Liver (tissue), 9 donors: Measurements from ENCODE around the gene NTNG2. TPM values are rescaled to one million over a fixed set of nuclear protein-coding genes. Genes with fewer than 3 reads are reported as not detected.

Experiments used
- DNase-seq: peaks from one replicate; pipeline ENCODE4 v3.0.0-alpha.2; 2017; ENCODE audit warnings: low spot score
- H3K27ac ChIP-seq, 2 donors: one replicate each; pipeline ENCODE4 v1.7.0; 2013; ENCODE audit warnings: inconsistent platforms in 2 of 2, low read length in 2 of 2, control low read depth in 1 of 2, low read depth in 1 of 2, mild to moderate bottlenecking in 1 of 2
- H3K27me3 ChIP-seq, 4 donors: one replicate each; pipeline versions ENCODE4 v1.6.1 to v1.7.0; 2013; ENCODE audit warnings: low read length in 3 of 4, inconsistent platforms in 1 of 4, mild to moderate bottlenecking in 1 of 4, moderate library complexity in 1 of 4; ENCODE audit not compliant: control insufficient read depth in 4 of 4, insufficient read depth in 4 of 4
- H3K36me3 ChIP-seq, 4 donors: one replicate each; pipeline versions ENCODE4 v1.6.1 to v1.7.0; 2013; ENCODE audit warnings: low read length in 3 of 4, mild to moderate bottlenecking in 3 of 4, low read depth in 1 of 4, moderate library complexity in 1 of 4; ENCODE audit not compliant: control insufficient read depth in 4 of 4, insufficient read depth in 3 of 4
- H3K4me1 ChIP-seq, 4 donors: one replicate each; pipeline versions ENCODE4 v1.6.1 to v1.7.0; 2013; ENCODE audit warnings: low read length in 3 of 4, mild to moderate bottlenecking in 3 of 4, moderate library complexity in 1 of 4; ENCODE audit not compliant: control insufficient read depth in 4 of 4, insufficient read depth in 4 of 4
- H3K4me3 ChIP-seq, 3 donors: one replicate each; pipeline versions ENCODE4 v1.6.1 to v1.7.0; 2013; ENCODE audit warnings: low read length in 3 of 3, control low read depth in 1 of 3, low read depth in 1 of 3, mild to moderate bottlenecking in 1 of 3
- H3K9ac ChIP-seq, 2 donors: one replicate each; pipeline ENCODE4 v1.7.0; 2013; ENCODE audit warnings: low read length in 2 of 2, mild to moderate bottlenecking in 2 of 2, moderate library complexity in 2 of 2, control low read depth in 1 of 2, low read depth in 1 of 2
- H3K9me3 ChIP-seq, 4 donors: one replicate each; pipeline versions ENCODE4 v1.6.1 to v1.7.0; 2013; ENCODE audit warnings: low read length in 3 of 4; ENCODE audit not compliant: control insufficient read depth in 4 of 4
- ATF3 ChIP-seq: IDR thresholded peaks from 2 replicates; pipeline ENCODE4 v1.6.1; 2016; ENCODE audit warnings: antibody characterized with exemption
- CTCF ChIP-seq: fragments of 150-350 bp; IDR thresholded peaks from 2 replicates; pipeline ENCODE4 v1.5.1; 2017; ENCODE audit warnings: improper control_type of control experiment, low read depth, low read length; ENCODE audit not compliant: missing input control
- EGR1 ChIP-seq, 2 donors: IDR thresholded peaks; 2 replicates each; pipeline ENCODE4 v1.6.1; 2016 to 2018; ENCODE audit warnings: antibody characterized with exemption in 2 of 2, low read depth in 2 of 2
- FOXA1 ChIP-seq: IDR thresholded peaks from 2 replicates; pipeline ENCODE4 v1.6.1; 2016; ENCODE audit warnings: antibody characterized with exemption
- GABPA ChIP-seq, 2 donors: IDR thresholded peaks in 1 of 2; conservative IDR thresholded peaks in 1 of 2; 2 replicates each; pipeline ENCODE4 v1.6.1; 2016; ENCODE audit warnings: antibody characterized with exemption in 2 of 2, mild to moderate bottlenecking in 1 of 2, moderate library complexity in 1 of 2
- HNF4A ChIP-seq, 2 donors: conservative IDR thresholded peaks; 2 replicates each; pipeline ENCODE4 v1.6.1; 2016; ENCODE audit warnings: antibody characterized with exemption in 2 of 2, mild to moderate bottlenecking in 2 of 2
- HNF4G ChIP-seq: IDR thresholded peaks from 2 replicates; pipeline ENCODE4 v1.6.1; 2016; ENCODE audit warnings: antibody characterized with exemption
- JUND ChIP-seq, 2 donors: IDR thresholded peaks; 2 replicates each; pipeline ENCODE4 v1.6.1; 2016; ENCODE audit warnings: antibody characterized with exemption in 2 of 2
- MAX ChIP-seq: IDR thresholded peaks from 2 replicates; pipeline ENCODE4 v1.6.1; 2016; ENCODE audit warnings: antibody characterized with exemption
- REST ChIP-seq: IDR thresholded peaks from 2 replicates; pipeline ENCODE4 v1.6.1; 2016; ENCODE audit warnings: antibody characterized with exemption, mild to moderate bottlenecking
- RXRA ChIP-seq, 2 donors: IDR thresholded peaks; 2 replicates each; pipeline ENCODE4 v1.6.1; 2017 to 2018; ENCODE audit warnings: antibody characterized with exemption in 2 of 2, mild to moderate bottlenecking in 1 of 2
- YY1 ChIP-seq: IDR thresholded peaks from 2 replicates; pipeline ENCODE4 v1.6.1; 2016; ENCODE audit warnings: antibody characterized with exemption, mild to moderate bottlenecking
- WGBS: extraction: QIAGEN DNeasy Blood & Tissue Kit; methylation state at CpG from one replicate; pipeline ENCODE4 v1.1.7; 2013; 5-methylcytosine and 5-hydroxymethylcytosine counted together
- polyA plus RNA-seq, 2 donors: library from polyadenylated mRNA; stranded (reverse) in 1 of 2; unstranded in 1 of 2; fragments of 200-250 nt in 1 of 2; fragments of >200 nt in 1 of 2; fragmentation: Nextera tagmentation in 1 of 2; extraction: Ambion mirVana in 1 of 2; gene quantifications; one replicate each; pipeline versions ENCODE4 v1.2.1 to v1.2.3, GENCODE V29; 2013 to 2015
- total RNA-seq, 2 donors: library from RNA; depleted of rRNA; stranded (reverse); fragments of >200 nt; gene quantifications; one replicate each; pipeline ENCODE4 v1.2.3, GENCODE V29; 2014
- donor health status: healthy.
- donor health status: healthy.
- donor health status: healthy.
- donor health status: healthy.
- donor health status: healthy.

Gene NTNG2
- total and polyA plus RNA-seq, 4 donors, result 0.12 to 0.42 (median 0.28) TPM; not detected in 1

GRCh38 chr9:132233138-132233537 is 71.3 kb downstream of the NTNG2 start:
- Histone ChIP-seq H3K27me3 (peaks cover 0 to 4% (median 1%) of the 10 kb centered on the region in 4 donors), H3K4me3 (no peak overlapping the region), H3K27ac (no peak overlapping the region), H3K36me3 (no peaks in the 10 kb centered on the region), H3K4me1 (no peaks in the 10 kb centered on the region), H3K9ac (no peak overlapping the region), H3K9me3 (no peaks in the 10 kb centered on the region)
- WGBS, result 64% methylated on average over 3 of the region's 3 CpGs
- TF ChIP-seq HNF4G, result no peak
- no peak for DNase-seq

- Histone ChIP-seq H3K9me3 (no peaks in the 10 kb centered on the region), H3K4me3 (no peak overlapping the region), H3K27me3 (peaks cover 0 to 4% (median 1%) of the 10 kb centered on the region in 4 donors), H3K4me1 (no peaks in the 10 kb centered on the region), H3K36me3 (no peaks in the 10 kb centered on the region), H3K9ac (no peak overlapping the region), H3K27ac (no peak overlapping the region)
- DNase-seq, result no peak
- 78% methylated on average over 12 of the region's 12 CpGs for WGBS
- TF ChIP-seq JUND (IDR thresholded peaks at IDR 0.05) (no peak), CTCF (no peak), ATF3 (no peak), GABPA (IDR thresholded peaks at IDR 0.05 in 1 of 2, conservative IDR thresholded peaks at IDR 0.05 in 1 of 2) (no peak)
These were observed 72.7 kb downstream of the NTNG2 start for GRCh38 chr9:132234535-132234934.

- no peaks in the 10 kb centered on the region for H3K9me3 ChIP-seq
- no peak overlapping the region for H3K9ac ChIP-seq
- DNase-seq, result no peak
- H3K27ac ChIP-seq, result no peak overlapping the region
- H3K4me1 ChIP-seq, result no peaks in the 10 kb centered on the region
- TF ChIP-seq REST, result no peak
- no peak for TF ChIP-seq ATF3
- TF ChIP-seq EGR1 (IDR thresholded peaks at IDR 0.05; ENCODE audit: low read depth in 2 of 2), result no peak
- TF ChIP-seq RXRA (IDR thresholded peaks at IDR 0.05), result no peak
- no peak for TF ChIP-seq GABPA (IDR thresholded peaks at IDR 0.05 in 1 of 2, conservative IDR thresholded peaks at IDR 0.05 in 1 of 2)
- TF ChIP-seq MAX, result no peak
- no peak for TF ChIP-seq YY1
- no peak for TF ChIP-seq HNF4A (conservative IDR thresholded peaks at IDR 0.05)
- TF ChIP-seq FOXA1, result no peak
- WGBS, result 84% methylated on average over 9 of the region's 9 CpGs
- peaks cover 0 to 4% (median 1%) of the 10 kb centered on the region in 4 donors for H3K27me3 ChIP-seq
- no peaks in the 10 kb centered on the region for H3K36me3 ChIP-seq
- no peak overlapping the region for H3K4me3 ChIP-seq
These were observed 73.3 kb downstream of the NTNG2 start for GRCh38 chr9:132235125-132235524.
